GM18909 (cell line): ENCODE data around the gene C13orf46.

Experiments
- ATAC-seq: cut with Tn5 transposase; IDR thresholded peaks from one replicate; pipeline ENCODE4 v1.9.1; 2021; ENCODE audit warnings: mild to moderate bottlenecking; ENCODE audit not compliant: unreplicated experiment, poor library complexity

Gene C13orf46

DNA sequence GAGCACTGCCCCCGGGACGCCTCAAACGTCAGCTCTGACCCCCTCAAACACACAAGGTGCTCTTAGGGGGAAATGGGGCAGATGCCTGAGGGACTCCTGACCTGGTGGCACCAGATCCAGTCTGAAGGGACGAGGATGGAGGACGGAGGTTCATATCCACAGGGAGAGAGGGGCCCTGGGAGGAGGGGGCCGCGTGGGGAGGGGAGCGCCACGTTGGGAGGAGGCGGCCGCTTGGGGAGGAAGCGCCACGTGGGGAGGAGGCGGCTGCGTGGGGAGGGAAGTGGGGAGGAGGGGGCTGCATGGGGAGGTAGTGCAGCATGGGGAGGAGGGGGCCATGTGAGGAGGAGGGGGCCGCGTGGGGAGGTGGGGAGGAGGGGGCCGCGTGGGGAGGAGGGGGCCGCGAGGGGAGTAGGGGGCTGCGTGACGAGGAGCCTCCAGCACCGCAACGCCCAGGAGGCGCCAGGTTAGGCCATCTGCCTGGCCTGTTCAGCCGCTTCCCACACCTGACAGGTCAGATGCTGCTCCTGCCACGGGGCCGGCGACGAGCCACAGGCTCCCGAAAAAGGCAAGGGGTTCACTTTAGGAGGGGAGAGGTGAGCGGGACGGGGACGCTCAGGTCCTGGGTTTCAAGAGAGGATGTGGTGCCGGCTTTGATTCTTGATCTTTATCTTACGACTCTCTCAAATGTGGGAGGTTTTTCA lies 36.7 kb upstream of the C13orf46 start:
- no peak for ATAC-seq

DNA sequence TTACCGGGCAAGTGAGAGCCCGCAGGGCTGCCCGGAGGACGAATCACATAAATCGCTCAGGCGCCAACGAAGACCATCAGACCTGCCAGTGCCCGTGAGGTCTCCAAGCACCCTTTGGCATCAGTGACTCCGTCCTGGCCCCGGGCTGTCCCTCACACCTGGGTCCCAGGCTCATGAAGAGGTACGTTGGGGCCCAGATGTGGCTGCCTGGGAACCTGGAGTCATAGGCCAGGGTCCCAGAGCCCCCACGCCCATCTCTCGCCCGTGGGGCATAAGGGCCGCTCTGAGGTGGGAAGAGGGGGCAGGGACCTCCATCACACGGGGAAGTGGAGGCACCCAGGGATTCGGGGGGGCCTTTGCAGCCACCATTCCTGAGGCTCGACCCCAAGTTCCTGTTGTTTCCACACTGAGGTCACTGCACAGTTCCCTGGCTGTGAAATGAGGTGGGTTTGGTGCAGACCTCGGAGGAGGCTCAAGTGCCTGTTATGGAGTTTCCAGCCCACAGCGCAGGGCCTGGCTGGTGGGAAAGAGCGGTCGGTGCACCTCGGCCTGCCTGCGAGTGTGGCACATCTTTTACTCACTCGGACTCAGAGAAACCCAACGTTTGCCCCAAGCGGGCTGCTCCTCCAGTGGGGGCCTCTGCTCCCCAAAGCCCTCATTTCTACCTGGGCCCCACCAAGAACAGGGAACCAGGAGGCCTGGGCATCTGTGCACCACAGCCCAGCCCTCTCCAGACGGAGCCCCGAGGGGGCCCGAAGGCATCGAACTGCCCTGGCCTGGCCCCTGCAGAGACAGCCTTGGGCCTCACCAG lies 35.9 kb upstream of the C13orf46 start:
- no peak for ATAC-seq

DNA sequence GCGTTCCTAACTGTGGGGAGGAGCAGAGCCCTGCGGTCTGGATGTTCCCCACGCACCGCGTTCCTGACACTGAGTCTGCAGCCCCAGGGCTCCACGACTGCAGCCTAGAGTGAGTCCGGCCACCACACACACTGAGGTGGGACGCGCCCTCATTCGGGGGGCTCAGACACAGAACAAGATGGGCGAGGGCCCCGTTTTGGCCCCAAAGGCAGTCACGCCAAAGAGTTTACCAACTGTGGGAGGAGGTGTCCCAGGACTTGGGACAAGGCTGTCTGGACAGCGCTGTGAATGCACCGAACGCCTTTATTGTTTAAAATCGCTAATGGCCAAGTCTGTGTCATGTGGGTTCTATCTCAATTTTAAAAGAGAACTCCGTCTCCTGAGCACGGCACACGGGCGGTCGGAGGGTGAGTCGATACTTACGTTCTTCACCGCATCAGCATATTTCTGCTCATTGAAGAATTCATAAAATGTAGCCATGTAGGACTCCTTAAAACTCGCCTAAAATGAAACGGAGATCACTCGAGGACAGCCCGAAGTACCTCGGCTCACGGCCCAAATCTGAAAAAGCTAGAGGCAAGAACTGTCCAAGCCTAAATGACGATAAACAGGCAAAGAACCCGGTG lies 35.2 kb upstream of the C13orf46 start:
- ATAC-seq: no peak

DNA sequence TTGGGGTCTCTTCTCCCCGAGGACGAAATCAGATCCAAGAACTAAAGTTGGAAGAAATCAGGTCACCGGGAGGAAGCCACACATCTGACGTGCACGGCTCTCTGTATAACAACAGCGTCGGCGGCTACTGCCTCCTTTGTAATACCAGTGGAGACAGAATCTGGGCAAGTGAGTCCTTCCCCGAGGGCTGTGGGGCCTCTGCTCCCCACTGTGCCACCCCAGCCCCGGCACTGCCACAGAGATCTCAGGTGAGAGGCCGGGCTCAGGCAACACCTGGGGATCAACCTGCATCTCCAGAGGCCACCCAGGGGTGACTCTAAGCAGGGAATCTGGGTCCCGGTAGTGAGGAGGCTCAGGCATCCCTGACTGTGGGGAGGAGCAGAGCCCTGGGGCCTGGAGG lies 33.7 kb upstream of the C13orf46 start:
- ATAC-seq: no peak

DNA sequence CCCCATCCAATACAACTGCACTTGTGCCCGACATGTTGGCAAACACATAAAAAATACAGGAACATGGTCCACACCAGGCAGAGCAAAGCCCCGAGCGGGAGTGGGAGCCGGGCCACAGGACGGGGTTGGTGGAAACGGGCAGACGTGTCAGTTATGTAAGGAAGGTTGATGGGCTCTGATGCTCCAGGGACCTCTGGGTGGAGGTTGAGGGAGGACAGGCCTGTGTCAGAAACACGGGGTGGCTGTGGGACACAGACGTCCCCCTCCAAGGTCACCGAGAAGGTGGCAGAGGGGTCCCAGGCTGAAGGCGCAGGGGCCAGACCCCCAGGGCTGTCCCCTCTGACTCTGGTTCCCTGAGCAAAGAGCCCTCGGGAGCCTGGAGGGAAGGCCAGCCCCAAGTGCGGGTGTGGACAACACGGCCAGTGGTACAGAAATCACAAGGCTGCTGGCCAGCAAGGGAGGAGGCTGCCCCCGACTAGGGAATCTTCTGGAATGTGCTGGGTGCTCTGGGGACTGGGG lies 31.4 kb upstream of the C13orf46 start:
- no peak for ATAC-seq

DNA sequence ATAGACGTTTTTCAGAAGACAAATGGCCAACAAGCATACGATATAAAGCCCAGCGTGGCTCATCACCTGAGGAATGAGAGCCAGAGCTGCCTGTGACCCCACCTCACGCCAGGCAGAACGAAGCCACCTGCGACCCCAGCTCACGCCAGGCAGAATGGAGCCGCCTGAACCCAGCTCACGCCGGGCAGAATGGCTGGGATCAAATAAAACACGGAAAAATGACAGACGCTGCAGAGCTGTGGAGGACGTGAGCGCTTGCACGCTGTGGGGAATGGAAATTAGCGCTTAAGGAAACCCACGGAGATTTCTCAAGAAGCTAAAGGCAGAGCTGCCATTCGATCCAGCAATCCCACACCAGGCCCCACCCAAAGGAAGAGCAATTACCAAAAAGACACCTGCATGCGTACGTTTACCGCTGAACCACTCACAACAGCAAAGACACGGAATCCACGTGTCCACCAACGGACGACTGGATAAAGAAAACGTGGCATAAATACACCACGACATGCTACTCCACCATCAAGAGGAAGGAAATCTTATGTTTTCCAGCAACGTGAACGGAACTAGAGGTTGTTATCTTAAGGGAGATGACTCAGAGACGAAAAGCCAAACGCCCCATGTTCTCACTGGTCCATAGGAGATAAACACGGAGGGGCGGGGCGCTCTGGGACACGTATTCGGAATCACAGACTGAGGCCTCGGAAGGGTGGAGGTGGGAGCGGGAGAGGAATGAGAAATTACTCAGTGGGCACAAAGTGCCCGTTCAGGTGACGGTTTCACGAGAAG lies 30.7 kb upstream of the C13orf46 start:
- no peak for ATAC-seq

DNA sequence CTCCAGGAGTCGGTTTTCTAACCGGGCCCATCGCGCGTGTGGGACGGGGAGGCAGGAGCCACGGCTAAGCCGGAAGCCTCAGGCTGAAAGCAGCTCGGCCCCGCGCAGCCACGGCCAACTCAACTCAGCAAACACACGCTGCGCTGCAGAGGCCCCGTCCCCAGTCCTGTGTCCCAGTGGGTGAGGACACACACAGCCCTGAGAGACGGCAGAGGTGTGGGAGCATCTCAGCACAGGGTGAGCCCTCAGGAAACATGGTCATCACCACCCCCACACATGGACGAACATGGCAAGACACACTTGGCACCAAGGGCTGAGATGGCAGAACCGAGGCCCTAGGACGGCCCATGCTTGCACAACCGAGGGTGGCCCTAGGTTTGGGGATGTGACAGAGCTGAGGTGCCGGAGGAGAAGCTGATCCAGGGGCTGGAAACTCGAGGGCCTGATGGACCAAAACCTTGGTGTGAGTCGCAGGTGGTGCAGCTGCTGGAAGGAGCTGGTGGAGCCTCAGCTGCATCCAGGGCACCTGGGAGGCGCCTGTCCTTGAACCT lies 29.0 kb upstream of the C13orf46 start:
- ATAC-seq: no peak

DNA sequence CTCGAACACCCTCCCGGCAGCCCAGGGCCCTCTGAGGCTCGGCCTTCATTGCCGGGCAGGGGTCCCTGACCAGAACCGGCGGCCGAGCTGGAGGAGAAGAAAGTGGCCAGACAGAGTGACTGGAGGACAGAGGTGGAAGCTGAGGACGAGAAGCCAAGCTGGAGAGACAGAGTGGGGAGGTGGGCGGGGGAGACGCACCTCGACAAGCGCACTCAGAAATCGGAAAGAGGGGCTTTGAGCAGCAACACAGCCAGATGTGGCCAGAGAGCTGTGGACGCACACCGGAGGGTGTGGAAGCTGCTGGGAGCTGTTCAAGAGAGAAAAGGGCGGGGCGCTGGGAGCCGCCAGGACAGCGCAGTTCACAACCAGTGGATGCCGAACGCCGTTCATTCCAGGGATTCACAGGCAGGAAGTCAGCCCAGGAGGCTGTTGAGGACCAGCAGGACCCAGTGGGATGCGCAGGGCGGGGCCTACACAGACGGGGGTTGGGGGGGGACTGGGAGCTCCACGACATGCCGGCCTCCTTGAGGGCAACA lies 28.2 kb upstream of the C13orf46 start:
- no peak for ATAC-seq

DNA sequence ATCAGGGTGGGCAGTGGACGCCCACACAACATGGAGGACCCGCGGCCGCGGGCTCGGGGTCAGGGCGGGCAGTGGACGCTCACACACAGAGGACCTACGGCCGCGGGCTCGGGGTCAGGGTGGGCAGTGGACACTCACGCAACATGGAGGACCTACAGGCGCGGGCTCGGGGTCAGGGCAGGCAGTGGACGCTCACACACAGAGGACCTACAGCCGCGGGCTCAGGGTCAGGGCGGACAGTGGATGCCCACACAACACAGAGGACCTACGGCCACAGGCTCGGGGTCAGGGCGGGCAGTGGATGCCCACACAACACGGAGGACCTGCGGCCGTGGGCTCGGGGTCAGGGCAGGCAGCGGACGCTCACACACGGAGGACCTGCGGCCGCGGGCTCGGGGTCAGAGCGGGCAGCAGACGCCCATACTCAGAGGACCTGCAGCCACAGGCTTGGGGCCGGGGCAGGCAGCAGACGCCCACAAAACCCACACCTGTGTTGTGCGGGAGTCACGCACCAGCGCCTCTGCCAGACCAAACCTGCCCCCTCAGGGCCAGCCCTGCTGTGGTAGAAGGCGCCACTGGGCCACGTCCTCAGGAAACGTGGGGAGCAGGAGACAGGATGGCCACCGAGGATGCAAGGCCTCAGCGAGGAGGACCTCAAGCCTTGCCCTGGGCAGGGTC lies 27.6 kb upstream of the C13orf46 start:
- ATAC-seq: no peak

DNA sequence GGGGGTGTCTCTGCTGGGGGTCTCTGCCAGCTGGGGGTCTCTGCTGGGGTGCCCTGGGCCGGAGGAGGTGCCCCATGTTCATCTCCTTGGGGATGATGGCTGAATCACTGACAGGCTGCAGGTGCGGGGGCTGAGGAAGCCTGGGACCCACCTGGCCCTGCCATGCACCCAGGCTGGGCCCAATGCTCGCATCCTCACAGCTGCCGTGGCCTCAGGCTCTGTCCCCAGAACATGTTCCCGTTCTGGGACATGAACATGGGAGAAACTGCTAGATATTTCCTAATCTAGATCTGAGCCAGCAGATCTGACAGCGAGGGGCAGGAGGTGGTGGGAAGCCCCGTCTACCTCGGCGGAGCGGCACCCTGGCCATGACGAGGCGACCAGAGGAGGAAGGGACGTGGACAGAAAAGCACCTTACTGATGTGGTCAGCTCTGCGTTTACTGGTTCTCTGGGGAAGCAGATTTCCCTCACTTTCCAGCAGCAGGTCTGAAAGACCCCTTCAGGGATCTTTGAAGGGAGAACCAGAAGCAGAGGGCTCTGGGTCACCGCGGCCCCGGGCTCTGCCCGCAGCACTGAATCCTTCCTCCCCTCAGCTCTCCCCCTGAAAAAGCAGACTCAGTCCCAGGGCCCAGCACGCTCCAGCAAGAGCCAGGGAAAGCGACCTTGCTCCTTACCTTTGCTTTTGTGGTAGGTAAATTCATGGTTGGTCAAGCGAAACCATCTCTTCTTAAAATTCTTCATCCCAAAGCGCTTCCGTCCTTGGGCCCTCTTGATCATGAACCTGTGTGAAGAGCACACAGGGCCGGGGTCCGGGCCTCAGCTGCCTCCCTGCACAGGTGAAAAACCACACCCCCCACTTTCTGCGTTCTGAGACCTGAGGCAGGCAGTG lies 26.5 kb upstream of the C13orf46 start:
- no peak for ATAC-seq

DNA sequence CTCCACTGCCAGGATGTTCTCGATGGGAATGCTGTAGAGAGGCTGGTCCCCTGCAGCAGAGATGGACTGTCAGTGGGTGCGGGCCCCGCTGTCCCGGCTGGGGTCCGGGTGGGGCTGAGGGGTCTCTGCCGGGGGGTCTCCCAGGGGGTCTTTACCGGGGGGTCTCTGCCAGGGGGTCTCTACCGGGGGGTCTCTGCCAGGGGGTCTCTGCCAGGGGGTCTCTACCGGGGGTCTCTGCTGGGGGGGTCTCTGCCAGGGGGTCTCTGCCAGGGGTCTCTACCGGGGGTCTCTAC lies 25.7 kb upstream of the C13orf46 start:
- no peak for ATAC-seq

DNA sequence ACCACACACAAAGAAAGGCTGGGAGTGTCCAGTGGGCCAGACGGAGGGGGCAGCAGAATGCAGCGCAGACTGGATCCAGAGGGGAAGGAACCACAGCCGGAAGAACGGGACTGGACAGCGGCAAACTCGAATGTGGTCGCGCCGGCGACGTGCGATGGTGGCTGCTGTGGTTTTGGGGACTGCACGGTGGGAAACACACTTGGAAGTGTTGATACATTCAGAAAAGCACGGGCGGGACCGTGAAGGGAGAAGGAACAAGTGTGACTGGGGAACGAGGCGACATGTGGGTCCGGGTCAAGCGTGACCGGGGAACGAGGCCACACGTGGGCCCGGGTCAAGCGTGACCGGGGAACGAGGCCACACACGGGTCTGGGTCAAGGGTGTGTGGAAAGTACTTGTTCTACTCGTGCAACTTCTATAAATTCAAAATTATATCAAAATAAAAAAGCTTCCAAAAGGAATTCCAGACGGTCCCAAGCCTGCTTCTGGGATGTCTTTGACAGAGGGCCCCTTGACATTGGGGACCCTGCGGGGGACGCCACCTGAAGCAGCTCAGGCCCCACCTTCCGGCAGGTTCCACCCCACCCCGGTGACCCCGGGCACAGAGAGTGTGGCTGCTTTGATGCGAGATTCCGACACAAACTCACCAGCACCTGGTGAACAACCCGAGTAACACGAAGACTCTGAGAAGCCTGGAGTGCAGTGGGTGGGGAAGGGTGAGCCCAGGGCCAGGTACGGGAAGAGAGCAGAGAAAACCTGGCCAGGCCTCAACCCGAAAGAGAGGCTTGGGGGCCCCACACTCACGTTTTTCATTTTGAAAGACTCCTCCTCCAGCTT lies 25.1 kb upstream of the C13orf46 start:
- no peak for ATAC-seq

DNA sequence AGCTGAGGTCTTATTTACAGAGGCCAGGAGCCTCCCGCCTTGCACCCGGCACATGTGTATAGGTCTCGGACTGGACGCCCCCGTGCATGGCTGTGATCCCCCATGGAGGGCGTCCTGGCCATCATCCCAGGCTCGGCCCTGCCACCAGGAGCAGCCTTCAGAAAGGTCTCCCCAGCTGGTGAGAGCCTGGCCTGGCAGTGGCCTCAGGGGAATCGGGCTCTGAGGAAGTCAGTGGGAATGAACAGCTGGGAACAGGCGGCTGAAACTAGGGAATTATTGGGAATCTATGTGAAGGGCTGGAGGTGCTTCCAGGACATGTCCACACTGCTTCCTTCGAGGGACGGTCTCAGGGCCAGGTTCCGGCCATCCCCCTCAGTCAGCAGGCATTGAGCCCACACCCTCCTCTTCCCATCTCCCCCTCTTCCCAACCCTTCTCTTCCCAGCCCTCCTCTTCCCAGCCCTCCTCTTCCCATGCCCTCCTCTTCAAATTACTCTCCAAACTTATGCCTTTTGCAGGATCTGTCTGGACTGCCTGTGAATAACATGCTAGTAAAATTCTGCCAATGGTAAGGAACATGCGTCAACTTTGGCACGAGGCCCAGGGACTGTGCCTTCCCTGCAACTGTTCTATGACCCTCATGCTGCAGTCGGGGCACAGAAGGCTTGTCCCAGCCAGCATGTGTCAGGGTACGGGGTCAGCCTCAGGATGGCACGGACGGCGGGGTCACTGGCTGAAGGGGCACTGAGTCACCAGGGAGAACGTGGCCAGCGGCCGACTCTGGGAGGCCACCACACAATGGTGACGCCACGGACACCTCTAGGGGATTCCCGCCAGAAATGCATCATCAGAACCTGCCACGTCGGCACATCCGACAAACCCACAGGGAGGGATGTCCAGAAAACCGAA lies 24.2 kb upstream of the C13orf46 start:
- no peak for ATAC-seq

DNA sequence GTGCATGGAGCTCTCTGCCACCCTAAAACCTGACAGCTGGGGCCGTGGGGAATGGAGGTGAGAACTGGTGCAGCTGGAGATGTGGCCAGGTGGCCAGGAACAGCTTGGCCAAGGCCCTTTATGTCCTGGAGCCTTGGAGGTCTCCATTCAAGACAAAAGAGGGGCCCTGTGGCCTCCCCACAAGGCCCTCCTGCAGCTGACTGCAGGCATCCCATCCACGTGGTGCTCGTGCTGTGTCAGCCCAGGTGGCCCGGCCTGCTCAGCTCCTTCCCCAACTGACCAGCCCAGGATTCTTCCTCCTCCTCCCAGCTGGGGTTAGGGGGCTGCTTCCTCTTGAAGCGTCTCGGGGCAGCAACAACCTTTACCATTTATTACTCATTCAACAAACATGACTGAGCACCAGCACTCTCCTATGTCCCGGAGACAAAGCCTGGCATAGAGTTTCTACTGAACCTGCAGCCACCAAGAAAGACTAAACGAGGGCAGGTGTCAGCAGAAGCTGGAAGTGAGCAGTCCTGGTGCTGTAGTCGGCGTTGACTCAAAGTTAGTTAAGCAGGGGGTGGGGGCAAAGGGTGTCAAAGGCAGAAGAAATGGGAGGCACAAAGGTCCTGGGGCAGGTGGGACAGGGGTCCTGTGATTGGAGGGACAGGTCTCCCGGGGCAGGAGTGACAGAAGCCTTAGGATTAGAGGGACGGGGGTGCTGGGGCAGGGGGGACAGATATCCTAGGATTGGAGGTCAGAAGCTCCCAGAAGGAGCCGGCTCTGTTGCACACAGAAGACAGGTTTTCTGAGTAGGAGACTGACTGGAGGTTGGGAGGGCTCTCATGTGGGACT lies 23.3 kb upstream of the C13orf46 start:
- no peak for ATAC-seq

DNA sequence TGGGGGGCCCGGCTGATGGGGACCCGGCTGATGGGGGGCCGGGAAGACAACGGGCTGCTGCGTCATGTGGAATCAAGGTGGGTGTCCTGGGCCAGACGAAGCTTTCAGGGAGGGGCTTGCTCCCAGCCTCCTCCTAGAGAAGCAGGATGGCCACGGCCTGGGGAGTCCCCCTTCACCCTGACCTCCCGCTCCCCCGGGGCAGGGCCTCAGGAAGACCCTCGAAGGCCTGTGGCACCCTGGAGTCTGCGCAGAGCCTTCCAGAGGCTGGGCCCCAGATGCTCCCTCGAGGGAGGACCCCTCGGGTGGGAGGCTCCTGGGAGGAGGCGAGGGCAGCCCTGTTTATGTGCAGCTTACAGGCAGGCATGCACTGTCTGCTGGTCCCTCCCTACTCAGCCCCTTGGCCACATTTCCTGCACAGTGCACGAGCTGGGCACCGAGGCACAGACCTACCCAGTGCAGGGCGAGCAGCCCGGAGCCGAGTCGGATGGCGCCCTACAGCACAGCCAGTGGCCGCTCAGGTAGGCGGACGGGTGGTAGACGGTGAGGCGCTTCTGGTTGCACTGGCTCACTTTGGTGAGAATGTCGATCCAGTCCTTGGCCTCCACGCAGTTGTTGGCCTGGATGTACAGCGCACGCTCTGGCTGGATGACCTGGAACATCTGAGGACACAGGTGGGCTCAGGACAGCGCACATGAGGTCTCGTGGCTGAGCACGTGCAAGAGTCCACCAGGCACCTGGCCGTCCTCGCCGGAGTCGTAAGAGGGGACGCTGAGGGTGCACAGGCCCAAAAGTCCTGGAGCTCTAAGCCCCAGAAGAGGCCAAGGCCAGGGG lies 22.4 kb upstream of the C13orf46 start:
- no peak for ATAC-seq
